ENCODE results near the gene SHANK2. TPM values are rescaled to one million over a fixed set of nuclear protein-coding genes. Genes with fewer than 3 reads are reported as not detected.

The SHANK2 gene
- total RNA-seq, 1 experiment from 2014 or later = 0.86 TPM

DNA sequence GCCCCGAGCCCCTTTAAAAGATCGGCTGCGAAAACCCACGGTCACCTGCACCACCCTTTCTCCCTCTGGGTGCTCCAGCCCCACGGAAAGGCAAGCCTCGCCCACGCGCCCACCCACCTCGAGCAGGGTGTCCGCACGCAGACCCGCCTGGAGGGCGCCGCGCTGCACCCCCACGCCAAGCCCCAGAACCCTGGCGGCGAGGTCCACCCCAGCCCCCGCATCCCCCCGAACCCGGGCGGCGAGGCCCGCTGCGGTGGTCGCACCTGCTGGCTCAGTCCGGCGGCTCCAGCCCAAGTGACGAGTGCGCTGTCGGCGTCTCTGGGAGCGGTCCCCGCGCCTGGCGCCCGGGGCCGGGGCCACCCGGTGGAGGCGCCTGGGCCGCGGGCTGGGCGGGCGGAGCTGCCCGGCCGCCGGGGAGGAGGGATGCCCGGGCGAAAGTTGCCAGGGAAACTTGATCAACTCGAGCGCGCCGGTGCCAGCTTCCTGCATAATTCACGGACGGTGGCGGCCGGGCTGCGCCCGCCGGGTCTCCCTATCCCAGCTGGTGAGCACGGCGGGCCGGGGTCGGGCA is 1.1 kb downstream of the SHANK2 start:
- BruUV-seq (replicated peaks) = no TSS peak
- TF ChIP-seq, protein P1, sequence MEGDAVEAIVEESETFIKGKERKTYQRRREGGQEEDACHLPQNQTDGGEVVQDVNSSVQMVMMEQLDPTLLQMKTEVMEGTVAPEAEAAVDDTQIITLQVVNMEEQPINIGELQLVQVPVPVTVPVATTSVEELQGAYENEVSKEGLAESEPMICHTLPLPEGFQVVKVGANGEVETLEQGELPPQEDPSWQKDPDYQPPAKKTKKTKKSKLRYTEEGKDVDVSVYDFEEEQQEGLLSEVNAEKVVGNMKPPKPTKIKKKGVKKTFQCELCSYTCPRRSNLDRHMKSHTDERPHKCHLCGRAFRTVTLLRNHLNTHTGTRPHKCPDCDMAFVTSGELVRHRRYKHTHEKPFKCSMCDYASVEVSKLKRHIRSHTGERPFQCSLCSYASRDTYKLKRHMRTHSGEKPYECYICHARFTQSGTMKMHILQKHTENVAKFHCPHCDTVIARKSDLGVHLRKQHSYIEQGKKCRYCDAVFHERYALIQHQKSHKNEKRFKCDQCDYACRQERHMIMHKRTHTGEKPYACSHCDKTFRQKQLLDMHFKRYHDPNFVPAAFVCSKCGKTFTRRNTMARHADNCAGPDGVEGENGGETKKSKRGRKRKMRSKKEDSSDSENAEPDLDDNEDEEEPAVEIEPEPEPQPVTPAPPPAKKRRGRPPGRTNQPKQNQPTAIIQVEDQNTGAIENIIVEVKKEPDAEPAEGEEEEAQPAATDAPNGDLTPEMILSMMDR (IDR thresholded peaks at IDR 0.05; ENCODE audit: unreplicated experiment) = no peak
- no peak overlapping the region for H3K27ac Mint-ChIP-seq (ENCODE audit: low read depth, unreplicated experiment)
- ChIA-PET CTCF (interaction anchor here (0.5 to 2.1 kb wide), 4 partner anchors 12 to 193 kb away, joined by 3 to 9 read pairs (median 4); no protein-coding TSS in a partner anchor), POLR2A (interaction anchor here (0.7 to 1.1 kb wide), 2 partner anchors 48 to 198 kb away, joined by 3 read pairs; no protein-coding TSS in a partner anchor)
- H3K9me3 Mint-ChIP-seq (ENCODE audit: unreplicated experiment) = no peaks in the 10 kb centered on the region
- intact Hi-C loops (cut with micrococcal nuclease) = loop anchor here (5.0 kb wide), 1 partner anchor 784 kb away; no protein-coding TSS in a partner anchor
- no peak for DNase-seq (ENCODE audit: unreplicated experiment)
- H3K4me1 Mint-ChIP-seq (ENCODE audit: insufficient read depth, unreplicated experiment) = no peaks in the 10 kb centered on the region
- H3K36me3 Mint-ChIP-seq (ENCODE audit: insufficient read depth, unreplicated experiment) = no peaks in the 10 kb centered on the region
- H3K27me3 Mint-ChIP-seq (ENCODE audit: insufficient read depth, unreplicated experiment) = peaks cover 25% of the 10 kb centered on the region
- peak overlapping the region; percentile 14 for H3K4me3 Mint-ChIP-seq (ENCODE audit: unreplicated experiment)

DNA sequence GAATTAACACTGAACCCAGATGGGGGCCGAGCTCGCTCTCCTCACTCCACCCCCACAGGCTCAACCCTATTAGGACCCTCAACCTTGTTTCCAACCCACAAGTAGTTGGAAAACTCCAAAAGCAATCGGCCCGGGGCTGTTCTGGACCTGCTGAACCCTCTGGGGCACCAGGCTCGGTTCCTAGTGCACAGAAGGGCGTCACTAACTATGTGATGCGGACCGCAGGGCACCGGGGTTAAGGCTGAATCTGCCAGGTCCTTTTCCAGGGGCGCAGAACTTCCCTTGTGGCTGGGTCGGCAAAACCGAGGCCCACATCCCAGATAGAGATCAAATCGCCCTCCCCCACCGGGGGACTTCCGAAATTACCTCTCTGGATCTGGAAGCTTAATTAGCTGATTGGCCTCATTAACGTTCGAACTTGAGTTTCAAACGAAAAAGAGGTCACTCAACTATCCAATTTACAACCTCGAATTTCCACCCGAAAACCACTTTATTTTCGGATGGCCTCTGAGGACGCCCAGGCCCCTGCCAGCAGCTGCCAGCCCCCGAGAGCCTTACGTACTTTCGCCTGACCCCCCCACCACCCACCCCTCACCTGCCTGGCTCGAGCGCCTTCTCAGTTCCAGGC is 1.7 kb downstream of the SHANK2 start:
- H3K27me3 Mint-ChIP-seq (ENCODE audit: insufficient read depth, unreplicated experiment) = peaks cover 25% of the 10 kb centered on the region
- no peaks in the 10 kb centered on the region for H3K36me3 Mint-ChIP-seq (ENCODE audit: insufficient read depth, unreplicated experiment)
- no peaks in the 10 kb centered on the region for H3K4me1 Mint-ChIP-seq (ENCODE audit: insufficient read depth, unreplicated experiment)
- intact Hi-C loops (cut with micrococcal nuclease) = loop anchor here (5.0 kb wide), 1 partner anchor 783 kb away; no protein-coding TSS in a partner anchor
- ChIA-PET CTCF (interaction anchor here (0.6 to 2.1 kb wide), 3 partner anchors 11 to 137 kb away, joined by 3 to 9 read pairs (median 3); no protein-coding TSS in a partner anchor), POLR2A (interaction anchor here (1.1 kb wide), 1 partner anchor 199 kb away, joined by 3 read pairs; no protein-coding TSS in a partner anchor)
- DNase-seq (ENCODE audit: unreplicated experiment) = no peak
- no peaks in the 10 kb centered on the region for H3K9me3 Mint-ChIP-seq (ENCODE audit: unreplicated experiment)
- peak overlapping the region; percentile 42 for H3K27ac Mint-ChIP-seq (ENCODE audit: low read depth, unreplicated experiment)
- BruUV-seq (replicated peaks) = no TSS peak
- TF ChIP-seq, protein P1 (IDR thresholded peaks at IDR 0.05; ENCODE audit: unreplicated experiment) = no peak
- peak overlapping the region; percentile 14 for H3K4me3 Mint-ChIP-seq (ENCODE audit: unreplicated experiment)

DNA sequence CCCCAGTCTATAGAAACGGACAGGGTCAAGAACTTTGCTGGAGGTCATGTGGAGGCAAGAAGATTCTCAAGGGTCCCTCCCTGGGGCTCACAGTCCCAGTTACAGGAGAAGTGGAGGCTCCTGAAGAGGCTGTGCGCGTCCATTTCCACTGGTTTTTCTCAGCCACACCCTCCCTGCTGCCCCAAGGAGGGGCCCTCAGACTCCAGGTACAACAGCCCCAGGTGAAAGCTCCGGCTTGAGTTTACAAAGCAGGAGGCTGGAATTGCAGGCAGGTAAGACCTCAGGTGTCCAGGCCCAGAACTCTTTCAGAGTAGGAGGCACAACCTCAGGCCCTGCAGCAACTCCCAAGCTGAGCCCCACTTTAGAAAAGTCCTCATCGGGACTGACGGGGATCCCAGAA is 3.1 kb downstream of the SHANK2 start:
- peaks cover 12% of the 10 kb centered on the region for H3K27me3 Mint-ChIP-seq (ENCODE audit: insufficient read depth, unreplicated experiment)
- no peaks in the 10 kb centered on the region for H3K9me3 Mint-ChIP-seq (ENCODE audit: unreplicated experiment)
- intact Hi-C loops (cut with micrococcal nuclease) = no loop called here
- H3K27ac Mint-ChIP-seq (ENCODE audit: low read depth, unreplicated experiment) = no peak overlapping the region
- H3K4me3 Mint-ChIP-seq (ENCODE audit: unreplicated experiment) = no peak overlapping the region
- no peak for DNase-seq (ENCODE audit: unreplicated experiment)
- no TSS peak for BruUV-seq (replicated peaks)
- CTCF ChIA-PET = no interaction called here
- POLR2A ChIA-PET = no interaction called here
- H3K36me3 Mint-ChIP-seq (ENCODE audit: insufficient read depth, unreplicated experiment) = no peaks in the 10 kb centered on the region
- H3K4me1 Mint-ChIP-seq (ENCODE audit: insufficient read depth, unreplicated experiment) = no peaks in the 10 kb centered on the region
- TF ChIP-seq, protein P1 (IDR thresholded peaks at IDR 0.05; ENCODE audit: unreplicated experiment) = no peak

DNA sequence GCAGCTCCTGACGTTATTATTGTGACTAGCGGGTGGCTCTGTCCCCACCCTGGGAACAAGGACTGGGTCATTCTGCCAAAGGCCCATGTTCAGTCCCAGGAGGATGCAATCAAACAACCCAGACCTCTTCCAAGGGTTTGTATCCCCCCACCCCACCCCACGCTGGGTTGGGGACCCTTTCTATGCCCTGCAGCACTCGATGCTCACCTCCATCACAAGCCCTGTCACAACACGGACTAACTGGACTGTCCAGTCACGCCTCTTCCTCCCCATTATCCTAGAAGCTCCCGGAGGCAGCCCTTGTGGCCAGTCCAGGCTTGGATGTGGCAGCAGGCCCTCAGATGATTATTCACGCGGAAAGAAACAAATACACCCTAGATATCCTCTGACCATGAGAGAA is 3.7 kb downstream of the SHANK2 start:
- intact Hi-C loops (cut with micrococcal nuclease) = no loop called here
- Mint-ChIP-seq H3K27ac (ENCODE audit: low read depth, unreplicated experiment) (no peak overlapping the region), H3K27me3 (ENCODE audit: insufficient read depth, unreplicated experiment) (peaks cover 6% of the 10 kb centered on the region), H3K9me3 (ENCODE audit: unreplicated experiment) (no peaks in the 10 kb centered on the region), H3K4me3 (ENCODE audit: unreplicated experiment) (no peak overlapping the region), H3K4me1 (ENCODE audit: insufficient read depth, unreplicated experiment) (no peaks in the 10 kb centered on the region), H3K36me3 (ENCODE audit: insufficient read depth, unreplicated experiment) (no peaks in the 10 kb centered on the region)
- TF ChIP-seq, protein P1 (IDR thresholded peaks at IDR 0.05; ENCODE audit: unreplicated experiment) = no peak
- POLR2A ChIA-PET = no interaction called here
- no peak for DNase-seq (ENCODE audit: unreplicated experiment)
- BruUV-seq (replicated peaks) = no TSS peak
- CTCF ChIA-PET = no interaction called here
